Activated CD4-positive, alpha-beta T cell treated with anti-CD3 and anti-CD28 coated beads, Interleukin-2, amount 10 ng/mL, durations not matched to agents 7 days and 5 days (primary cell): ENCODE results near the gene CCP110. TPM values are rescaled to one million over a fixed set of nuclear protein-coding genes. Genes with fewer than 3 reads are reported as not detected.

Source experiments
- CTCF ChIA-PET: fragments of 350-600 bp; sonication (Branson Sonifier 250); formaldehyde crosslinking; loops from one replicate; lab custom pipeline; 2021; ENCODE audit warnings: antibody characterized with exemption; lab: Charles Lee
- POLR2A ChIA-PET: fragments of 350-600 bp; sonication (Branson Sonifier 250); formaldehyde crosslinking; loops from one replicate; lab custom pipeline; 2021; ENCODE audit warnings: antibody characterized with exemption; lab: Charles Lee
- DNase-seq: peaks from one replicate; pipeline ENCODE4 v3.0.0-alpha.2; 2020
- H3K27ac Mint-ChIP-seq: one replicate; pipeline ENCODE4 v1.8.0; 2021; ENCODE audit warnings: mild to moderate bottlenecking, moderate library complexity, mixed read lengths
- H3K27me3 Mint-ChIP-seq: one replicate; pipeline ENCODE4 v1.8.0; 2021; ENCODE audit warnings: mixed read lengths
- H3K36me3 Mint-ChIP-seq: one replicate; pipeline ENCODE4 v1.8.0; 2021; ENCODE audit warnings: low read depth, mixed read lengths
- H3K4me1 Mint-ChIP-seq: one replicate; pipeline ENCODE4 v1.8.0; 2021; ENCODE audit warnings: mixed read lengths
- H3K4me3 Mint-ChIP-seq: one replicate; pipeline ENCODE4 v1.8.0; 2021; ENCODE audit warnings: mild to moderate bottlenecking, moderate library complexity, mixed read lengths
- H3K9me3 Mint-ChIP-seq: one replicate; pipeline ENCODE4 v1.8.0; 2021; ENCODE audit warnings: mixed read lengths
- total RNA-seq, 2 experiments: library from RNA; stranded (reverse); gene quantifications; one replicate each; pipeline ENCODE4 v1.2.3, GENCODE V29; 2021

CCP110 gene
- total RNA-seq, 2 experiments from 2014 or later = 35.9 to 50.6 TPM

DNA sequence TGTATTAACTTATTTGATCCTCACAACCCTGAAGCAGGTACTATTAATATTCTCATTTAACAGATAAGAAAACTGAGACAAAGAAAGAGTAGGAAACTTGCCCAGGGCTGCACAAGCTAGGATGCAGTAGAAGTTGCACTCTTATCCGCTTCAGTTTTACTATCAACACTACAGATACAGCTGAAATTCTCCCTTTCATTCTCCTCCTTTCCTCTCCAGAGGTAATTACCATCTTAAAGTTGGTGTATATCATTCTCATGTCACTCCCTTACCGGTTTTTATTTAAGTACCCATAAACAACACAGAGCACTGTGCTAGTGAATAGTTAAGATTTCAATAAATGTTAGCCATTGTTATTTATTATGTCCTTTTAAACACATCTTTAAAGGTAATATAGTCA is 5.4 kb upstream of the CCP110 start:
- H3K4me3 Mint-ChIP-seq = no peak overlapping the region
- H3K36me3 Mint-ChIP-seq = peaks cover 28% of the 10 kb centered on the region
- no peaks in the 10 kb centered on the region for H3K27me3 Mint-ChIP-seq
- no peaks in the 10 kb centered on the region for H3K9me3 Mint-ChIP-seq
- peaks cover 51% of the 10 kb centered on the region for H3K4me1 Mint-ChIP-seq
- CTCF ChIA-PET = no interaction called here
- H3K27ac Mint-ChIP-seq = no peak overlapping the region
- POLR2A ChIA-PET = no interaction called here
- DNase-seq = no peak

DNA sequence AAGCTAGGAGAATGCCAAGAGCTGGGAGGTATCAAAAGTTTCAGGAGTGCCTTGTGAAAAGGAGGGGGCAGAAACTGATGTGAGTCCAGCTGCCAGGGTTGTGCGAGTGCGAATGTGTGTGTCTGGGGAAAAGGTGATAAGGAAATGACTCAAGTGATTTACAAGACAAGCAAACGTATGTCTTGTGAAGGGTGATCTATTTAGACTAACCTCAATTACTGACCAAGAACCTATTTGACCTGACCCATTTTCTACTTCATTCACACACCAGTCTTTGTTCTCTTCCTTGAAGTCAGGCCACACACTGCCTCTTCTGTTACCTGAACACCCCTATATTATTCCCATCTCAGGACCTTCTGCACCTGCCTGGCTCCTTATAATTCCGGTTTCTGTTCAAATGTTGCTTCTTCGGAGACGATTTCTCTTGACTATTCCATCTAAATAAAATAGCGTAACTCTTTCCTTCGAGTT is 2.8 kb upstream of the CCP110 start:
- peak overlapping the region; percentile 92 for H3K27ac Mint-ChIP-seq
- H3K36me3 Mint-ChIP-seq = peaks cover 16% of the 10 kb centered on the region
- peaks cover 56% of the 10 kb centered on the region for H3K4me1 Mint-ChIP-seq
- ChIA-PET CTCF (interaction anchor here (0.6 to 1.4 kb wide), 5 partner anchors 9 to 73 kb away, joined by 3 to 5 read pairs (median 3); no protein-coding TSS in a partner anchor), POLR2A (no interaction called here)
- H3K27me3 Mint-ChIP-seq = no peaks in the 10 kb centered on the region
- DNase-seq = no peak
- H3K4me3 Mint-ChIP-seq = peak overlapping the region; percentile 96
- no peaks in the 10 kb centered on the region for H3K9me3 Mint-ChIP-seq

DNA sequence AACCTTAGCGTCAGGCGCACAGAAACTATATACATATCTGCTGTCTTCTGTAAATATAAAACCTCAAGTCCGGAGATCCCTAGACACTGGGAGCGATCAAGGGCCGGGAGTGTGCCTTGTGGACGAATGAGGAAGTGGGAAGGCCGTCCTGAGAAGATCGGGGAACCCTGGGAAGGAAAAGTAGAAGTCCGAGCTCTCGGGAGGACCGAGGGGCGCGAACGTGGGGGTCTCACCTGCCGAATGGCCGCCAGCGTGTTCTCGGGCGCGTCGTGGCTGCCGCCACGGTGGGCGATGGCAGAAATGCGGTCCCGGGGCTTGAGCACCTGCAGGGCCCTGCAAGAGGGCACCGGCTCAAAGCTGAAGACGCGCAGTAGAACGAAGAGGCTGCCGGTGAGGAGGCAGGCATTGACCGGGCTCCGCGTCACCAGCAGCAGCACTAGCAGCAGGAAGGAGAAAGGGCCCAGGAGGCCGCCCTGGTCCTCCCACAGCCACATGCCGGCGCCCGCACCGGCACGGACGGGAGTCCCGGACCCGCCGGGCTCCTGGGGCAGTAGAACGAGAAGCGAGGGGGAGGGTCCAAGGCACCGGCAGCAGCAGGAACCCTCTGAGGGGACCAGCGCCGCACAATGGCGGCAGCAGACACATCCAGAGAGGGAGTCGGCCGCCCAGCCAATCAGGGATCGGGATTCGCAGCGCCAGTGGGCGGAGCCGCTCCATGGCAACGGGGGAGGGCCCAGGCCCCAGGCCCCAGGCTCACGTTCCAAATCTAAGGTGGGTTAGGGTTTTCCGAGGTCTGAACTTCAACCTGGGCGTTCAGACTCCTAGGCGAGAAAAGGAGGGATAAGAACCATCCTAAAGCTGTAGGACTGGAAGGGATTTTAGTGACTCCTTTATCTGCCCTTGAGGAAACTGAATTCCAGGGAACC is 2.0 kb upstream of the CCP110 start, which contains the start of gene GDE1:
Gene GDE1, minus strand, starts transcription at position 628 of the 926 bp plus-strand sequence. Its CDS starts 134 bp downstream, at position 494.
- H3K9me3 Mint-ChIP-seq = no peaks in the 10 kb centered on the region
- H3K27me3 Mint-ChIP-seq = no peaks in the 10 kb centered on the region
- H3K27ac Mint-ChIP-seq = peak within 1 kb of the TSS; percentile 92
- peaks cover 59% of the 10 kb centered on the region for H3K4me1 Mint-ChIP-seq
- ChIA-PET POLR2A (no interaction called here), CTCF (interaction anchor here (0.6 to 1.4 kb wide), 3 partner anchors 9 to 436 kb away, joined by 3 to 5 read pairs (median 3); no protein-coding TSS in a partner anchor)
- DNase-seq = peak; percentile 95
- H3K36me3 Mint-ChIP-seq = peaks cover 12% of the 10 kb centered on the region
- H3K4me3 Mint-ChIP-seq = peak within 1 kb of the TSS; percentile 96

DNA sequence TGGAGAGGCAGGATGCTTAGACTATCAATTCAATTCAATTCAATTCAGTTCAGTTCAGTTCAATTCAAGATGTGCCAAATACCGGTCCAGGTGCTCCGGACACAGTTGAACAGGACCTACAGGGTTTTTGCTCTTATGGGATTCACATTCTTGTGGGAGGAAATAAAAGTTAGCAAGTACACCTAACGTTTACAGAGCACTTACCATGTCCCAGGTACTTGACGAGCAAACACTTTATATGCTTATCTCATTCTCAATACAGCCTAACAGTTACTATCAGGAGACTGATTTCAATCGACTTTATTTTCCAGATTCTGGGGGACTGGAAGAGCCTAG is 1.4 kb upstream of the CCP110 start:
- no peaks in the 10 kb centered on the region for H3K9me3 Mint-ChIP-seq
- no peak for DNase-seq
- H3K27ac Mint-ChIP-seq = peak overlapping the region; percentile 92
- ChIA-PET POLR2A (no interaction called here), CTCF (interaction anchor here (1.4 kb wide), 1 partner anchor 71 kb away, joined by 3 read pairs; no protein-coding TSS in a partner anchor)
- peaks cover 6% of the 10 kb centered on the region for H3K36me3 Mint-ChIP-seq
- H3K4me3 Mint-ChIP-seq = peak overlapping the region; percentile 96
- H3K27me3 Mint-ChIP-seq = no peaks in the 10 kb centered on the region
- peaks cover 56% of the 10 kb centered on the region for H3K4me1 Mint-ChIP-seq

DNA sequence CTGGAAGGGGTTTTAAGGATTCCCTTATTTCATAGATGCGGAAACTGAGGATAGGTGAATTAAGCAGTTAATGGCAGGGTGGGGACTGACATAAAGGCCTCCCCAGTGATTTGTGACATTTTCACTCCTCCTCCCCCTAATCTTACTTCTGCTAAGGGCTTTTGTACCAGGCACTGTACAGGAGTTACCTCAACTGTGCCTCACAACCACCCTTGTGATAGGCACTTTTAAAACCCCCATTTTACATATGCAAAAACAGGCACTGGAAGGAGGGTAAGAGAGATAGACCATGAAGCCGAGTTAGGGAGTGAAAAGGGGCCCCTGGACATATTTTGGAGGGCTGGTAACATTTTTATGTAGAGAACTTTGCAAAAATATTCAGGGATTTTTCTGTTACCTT is 982 bp upstream of the CCP110 start:
- POLR2A ChIA-PET = no interaction called here
- Mint-ChIP-seq H3K27me3 (no peaks in the 10 kb centered on the region), H3K27ac (no peak overlapping the region), H3K4me1 (peaks cover 52% of the 10 kb centered on the region), H3K4me3 (no peak overlapping the region), H3K36me3 (peaks cover 4% of the 10 kb centered on the region), H3K9me3 (no peaks in the 10 kb centered on the region)
- no peak for DNase-seq
- CTCF ChIA-PET = interaction anchor here (0.9 to 1.4 kb wide), 2 partner anchors 31 to 71 kb away, joined by 3 read pairs; no protein-coding TSS in a partner anchor

DNA sequence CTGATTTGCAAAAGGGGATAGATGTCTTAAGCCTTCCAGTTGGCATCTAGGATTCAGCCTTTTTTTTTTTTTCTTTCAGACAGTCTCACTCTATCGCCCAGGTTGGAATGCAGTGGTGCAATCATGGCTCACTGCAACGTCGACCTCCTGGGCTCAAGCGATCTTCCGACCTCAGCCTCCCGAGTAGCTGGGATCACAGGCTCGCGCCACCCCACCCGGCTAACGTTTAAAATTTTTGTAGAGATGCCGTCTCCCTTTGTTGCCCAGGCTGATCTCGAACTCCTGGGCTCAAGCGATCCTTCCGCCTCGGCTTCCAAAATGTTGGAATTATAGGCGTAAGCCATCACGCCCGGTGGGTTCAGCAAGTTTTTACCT is 571 bp upstream of the CCP110 start:
- peaks cover 52% of the 10 kb centered on the region for H3K4me1 Mint-ChIP-seq
- H3K27ac Mint-ChIP-seq = no peak overlapping the region
- H3K27me3 Mint-ChIP-seq = no peaks in the 10 kb centered on the region
- H3K36me3 Mint-ChIP-seq = peaks cover 8% of the 10 kb centered on the region
- POLR2A ChIA-PET = no interaction called here
- DNase-seq = no peak
- CTCF ChIA-PET = interaction anchor here (0.9 to 1.5 kb wide), 3 partner anchors 16 to 32 kb away, joined by 3 to 6 read pairs (median 5); partner anchors contain the start of gene VPS35L
- no peaks in the 10 kb centered on the region for H3K9me3 Mint-ChIP-seq
- peak overlapping the region; percentile 96 for H3K4me3 Mint-ChIP-seq

DNA sequence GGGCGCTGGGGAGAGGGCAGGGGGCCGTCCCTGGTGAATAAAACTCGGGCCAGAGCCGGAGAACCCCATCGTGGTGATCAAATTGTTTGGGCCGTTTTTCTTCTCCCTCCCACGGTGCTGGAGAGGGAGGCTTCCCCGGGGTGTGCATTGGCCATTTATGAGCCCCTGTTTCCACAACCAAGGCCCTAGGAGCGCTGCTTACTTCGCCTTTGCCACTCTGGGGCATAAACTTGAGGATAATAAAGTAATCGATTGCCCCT is 544 bp downstream of the CCP110 start:
- DNase-seq = no peak
- ChIA-PET CTCF (interaction anchor here (0.8 to 1.7 kb wide), 5 partner anchors 11 to 566 kb away, joined by 3 to 6 read pairs (median 5); partner anchors contain the start of gene VPS35L), POLR2A (interaction anchor here (1.6 kb wide), 1 partner anchor 31 kb away, joined by 6 read pairs; the partner anchor contains the start of gene VPS35L)
- H3K27me3 Mint-ChIP-seq = no peaks in the 10 kb centered on the region
- H3K4me3 Mint-ChIP-seq = peak overlapping the region; percentile 96
- H3K9me3 Mint-ChIP-seq = no peaks in the 10 kb centered on the region
- H3K4me1 Mint-ChIP-seq = peaks cover 41% of the 10 kb centered on the region
- peaks cover 18% of the 10 kb centered on the region for H3K36me3 Mint-ChIP-seq
- peak overlapping the region; percentile 97 for H3K27ac Mint-ChIP-seq

DNA sequence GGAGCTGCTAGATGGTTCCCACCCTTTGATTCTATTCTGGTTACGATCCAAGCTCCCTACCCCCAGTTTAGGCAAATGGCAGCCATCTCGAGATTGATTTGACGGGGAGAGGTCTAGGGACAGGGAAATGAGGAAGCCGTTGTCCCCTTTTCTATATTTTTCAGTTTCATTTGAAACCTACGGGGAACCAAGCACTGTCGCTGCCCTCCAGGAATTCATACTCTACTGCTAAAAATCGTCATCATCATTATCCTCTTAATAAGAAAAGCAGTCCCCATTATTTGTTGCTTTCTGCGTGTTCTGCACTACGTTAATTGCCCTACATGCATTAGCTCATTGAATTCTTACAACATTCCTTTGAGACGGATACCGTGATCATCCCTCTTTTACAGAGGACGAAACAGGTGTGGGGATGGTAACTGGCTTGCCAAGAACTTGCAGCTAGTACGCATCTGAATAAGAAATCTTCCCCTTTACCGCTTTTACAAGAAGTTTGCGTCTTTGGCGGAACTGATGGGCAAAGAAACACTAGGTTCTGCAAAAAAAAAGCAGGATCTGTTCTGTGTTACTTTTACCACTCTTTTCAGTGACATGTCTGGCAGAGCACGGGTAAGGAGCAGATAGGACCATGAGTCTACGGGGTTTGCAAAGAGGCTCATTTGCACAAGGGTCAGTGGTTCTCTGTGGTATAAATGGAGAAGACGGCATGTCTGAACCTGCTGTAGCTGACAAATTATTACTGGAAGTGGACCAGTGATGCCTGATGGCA is 1.1 kb downstream of the CCP110 start:
- H3K4me1 Mint-ChIP-seq = peaks cover 41% of the 10 kb centered on the region
- H3K36me3 Mint-ChIP-seq = peaks cover 19% of the 10 kb centered on the region
- H3K27ac Mint-ChIP-seq = peak overlapping the region; percentile 97
- no peak for DNase-seq
- ChIA-PET POLR2A (interaction anchor here (0.7 to 1.6 kb wide), 2 partner anchors 31 to 1151 kb away, joined by 3 to 6 read pairs; partner anchors contain the start of gene VPS35L), CTCF (interaction anchor here (0.5 to 1.9 kb wide), 7 partner anchors 10 to 566 kb away, joined by 3 to 7 read pairs (median 5); partner anchors contain the start of gene VPS35L)
- no peaks in the 10 kb centered on the region for H3K27me3 Mint-ChIP-seq
- no peaks in the 10 kb centered on the region for H3K9me3 Mint-ChIP-seq
- peak overlapping the region; percentile 96 for H3K4me3 Mint-ChIP-seq

DNA sequence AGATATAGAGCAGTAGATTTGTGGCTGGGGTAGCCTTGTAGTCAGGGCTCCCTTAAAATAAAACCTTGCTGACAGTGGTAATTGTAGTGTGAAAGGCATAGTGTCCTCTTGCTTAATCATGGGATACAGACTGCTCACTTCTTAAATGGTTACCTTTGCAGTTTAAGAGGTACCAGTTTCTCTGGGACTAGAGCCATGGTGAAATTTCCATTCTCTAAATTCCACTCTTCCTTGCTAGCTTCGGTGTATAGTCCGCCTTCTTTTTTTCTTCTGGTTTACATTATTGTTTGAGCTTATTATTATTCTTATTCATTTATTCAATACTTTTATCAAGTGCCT is 1.6 kb downstream of the CCP110 start:
- CTCF ChIA-PET = interaction anchor here (0.5 to 1.9 kb wide), 2 partner anchors 30 to 46 kb away, joined by 5 to 7 read pairs; partner anchors contain the start of gene VPS35L
- Mint-ChIP-seq H3K4me1 (peaks cover 36% of the 10 kb centered on the region), H3K36me3 (peaks cover 23% of the 10 kb centered on the region), H3K27me3 (no peaks in the 10 kb centered on the region), H3K4me3 (peak overlapping the region; percentile 96), H3K9me3 (no peaks in the 10 kb centered on the region), H3K27ac (no peak overlapping the region)
- DNase-seq = no peak
- POLR2A ChIA-PET = interaction anchor here (1.6 kb wide), 1 partner anchor 30 kb away, joined by 6 read pairs; the partner anchor contains the start of gene VPS35L

DNA sequence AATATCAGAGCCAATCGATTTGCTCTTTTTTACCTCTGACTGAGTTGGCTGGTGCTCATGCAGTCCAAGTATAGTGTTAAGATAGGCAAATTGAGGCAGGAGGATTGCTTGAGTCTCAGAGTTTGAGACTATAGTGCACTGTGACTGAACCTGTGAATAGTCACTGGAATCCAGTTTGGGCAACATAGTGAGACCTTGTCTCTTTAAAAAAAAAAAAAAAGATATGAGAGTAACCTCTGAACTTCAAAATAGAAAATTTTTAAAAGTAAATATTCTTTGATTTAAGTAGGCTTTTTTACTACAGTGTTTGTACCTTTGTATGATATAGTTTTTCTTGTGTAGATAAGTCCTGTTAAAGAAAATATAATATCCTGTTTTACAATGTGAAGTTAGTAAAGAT is 3.4 kb downstream of the CCP110 start:
- CTCF ChIA-PET = no interaction called here
- POLR2A ChIA-PET = interaction anchor here (0.7 kb wide), 1 partner anchor 334 kb away, joined by 7 read pairs; no protein-coding TSS in a partner anchor

DNA sequence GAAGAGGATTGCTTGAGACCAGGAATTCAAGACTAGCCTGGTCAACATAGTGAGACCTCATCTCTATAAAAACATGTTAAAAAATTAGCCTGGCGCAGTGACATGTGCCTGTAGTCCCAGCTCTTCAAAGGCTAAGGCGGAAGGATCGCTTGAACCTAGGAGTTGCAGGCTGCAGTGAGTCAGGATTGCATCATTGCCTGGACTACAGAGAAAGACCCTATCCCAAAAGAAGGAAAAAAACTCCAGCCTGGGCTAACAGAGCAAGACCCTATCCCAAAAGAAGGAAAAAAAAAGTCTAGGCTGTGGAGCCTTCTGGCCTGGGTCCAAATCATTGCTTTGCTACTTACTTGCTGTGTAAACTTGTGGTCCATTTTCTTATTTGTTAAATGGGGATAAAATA is 4.9 kb downstream of the CCP110 start:
- no peaks in the 10 kb centered on the region for H3K27me3 Mint-ChIP-seq
- POLR2A ChIA-PET = no interaction called here
- peaks cover 22% of the 10 kb centered on the region for H3K4me1 Mint-ChIP-seq
- DNase-seq = no peak
- CTCF ChIA-PET = interaction anchor here (0.8 to 2.3 kb wide), 2 partner anchors 12 to 28 kb away, joined by 5 to 12 read pairs; no protein-coding TSS in a partner anchor
- peaks cover 33% of the 10 kb centered on the region for H3K36me3 Mint-ChIP-seq
- H3K9me3 Mint-ChIP-seq = no peaks in the 10 kb centered on the region
- no peak overlapping the region for H3K4me3 Mint-ChIP-seq
- H3K27ac Mint-ChIP-seq = no peak overlapping the region

More for the DNA sequence above, 3.4 kb downstream of the CCP110 start:
- Mint-ChIP-seq H3K9me3 (no peaks in the 10 kb centered on the region), H3K27me3 (no peaks in the 10 kb centered on the region), H3K4me3 (no peak overlapping the region), H3K4me1 (peaks cover 25% of the 10 kb centered on the region), H3K36me3 (peaks cover 25% of the 10 kb centered on the region), H3K27ac (no peak overlapping the region)
- no peak for DNase-seq

DNA sequence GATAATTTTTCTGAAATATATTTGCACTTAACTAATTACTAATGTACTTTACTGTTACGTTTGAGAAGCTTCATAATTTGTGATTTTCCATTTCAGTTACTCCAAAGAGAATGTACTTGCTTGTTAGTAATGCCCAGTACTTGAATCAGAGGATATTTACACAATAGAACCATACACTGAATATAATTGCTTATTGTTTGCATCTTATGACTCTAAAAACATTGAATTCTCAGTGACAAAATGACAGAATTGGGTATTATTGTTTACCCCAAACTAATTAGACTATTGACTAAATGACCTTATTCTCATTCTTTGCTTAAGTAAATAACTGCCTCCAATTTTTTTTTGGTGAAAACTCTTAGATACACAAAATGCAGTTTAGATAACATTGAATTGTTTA is 8.9 kb downstream of the CCP110 start:
- Mint-ChIP-seq H3K36me3 (peaks cover 51% of the 10 kb centered on the region), H3K4me3 (no peak overlapping the region), H3K4me1 (peaks cover 4% of the 10 kb centered on the region), H3K27ac (no peak overlapping the region), H3K27me3 (no peaks in the 10 kb centered on the region), H3K9me3 (no peaks in the 10 kb centered on the region)
- ChIA-PET CTCF (no interaction called here), POLR2A (no interaction called here)
- DNase-seq = no peak
